Measurements from ENCODE around the gene UROS.

DNA sequence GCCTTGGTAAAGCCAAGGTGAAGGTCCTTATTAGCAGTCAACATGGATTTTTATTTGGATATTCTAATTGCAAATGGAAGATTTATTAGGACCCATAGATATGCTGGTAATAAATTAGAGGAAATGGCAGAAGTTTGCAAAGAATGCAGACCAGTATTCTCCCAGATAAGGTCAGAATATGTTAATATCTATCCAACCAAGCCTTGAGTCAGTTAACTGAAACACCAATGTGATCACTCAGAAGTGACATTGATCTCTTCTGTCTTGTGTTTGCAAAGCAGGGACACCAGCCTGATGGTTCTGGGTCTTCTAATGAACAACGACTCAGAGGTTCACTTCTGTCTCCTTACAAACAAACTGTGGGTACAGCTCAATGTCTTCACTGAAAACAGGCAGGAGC lies 21.5 kb downstream of the UROS start:
- TF ChIP-seq, protein P1, sequence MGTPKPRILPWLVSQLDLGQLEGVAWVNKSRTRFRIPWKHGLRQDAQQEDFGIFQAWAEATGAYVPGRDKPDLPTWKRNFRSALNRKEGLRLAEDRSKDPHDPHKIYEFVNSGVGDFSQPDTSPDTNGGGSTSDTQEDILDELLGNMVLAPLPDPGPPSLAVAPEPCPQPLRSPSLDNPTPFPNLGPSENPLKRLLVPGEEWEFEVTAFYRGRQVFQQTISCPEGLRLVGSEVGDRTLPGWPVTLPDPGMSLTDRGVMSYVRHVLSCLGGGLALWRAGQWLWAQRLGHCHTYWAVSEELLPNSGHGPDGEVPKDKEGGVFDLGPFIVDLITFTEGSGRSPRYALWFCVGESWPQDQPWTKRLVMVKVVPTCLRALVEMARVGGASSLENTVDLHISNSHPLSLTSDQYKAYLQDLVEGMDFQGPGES (IDR thresholded peaks at IDR 0.05) = no peak
- TF ChIP-seq EP300 (IDR thresholded peaks at IDR 0.05; ENCODE audit: borderline replicate concordance in 1 of 2, control insufficient read depth in 1 of 2, low read depth in 2 of 2, low read length in 2 of 2) (no peak), NR2C2 (IDR thresholded peaks at IDR 0.05; ENCODE audit: borderline replicate concordance, control insufficient read depth, insufficient read length, low read depth) (no peak), RAD21 (IDR thresholded peaks at IDR 0.05; ENCODE audit: insufficient read depth, low read depth, low read length) (no peak), BCL11A (IDR thresholded peaks at IDR 0.05; ENCODE audit: low read depth, low read length) (no peak), CHD2 (IDR thresholded peaks at IDR 0.05; ENCODE audit: borderline replicate concordance, low read depth, low read length) (no peak), JUND (IDR thresholded peaks at IDR 0.05; ENCODE audit: low read depth, low read length) (no peak), SREBF2 (IDR thresholded peaks at IDR 0.05; ENCODE audit: low read length) (no peak), ZSCAN29 (IDR thresholded peaks at IDR 0.05) (no peak), BRCA1 (IDR thresholded peaks at IDR 0.05; ENCODE audit: low read depth, low read length) (no peak)
- TF ChIP-seq, protein P2, sequence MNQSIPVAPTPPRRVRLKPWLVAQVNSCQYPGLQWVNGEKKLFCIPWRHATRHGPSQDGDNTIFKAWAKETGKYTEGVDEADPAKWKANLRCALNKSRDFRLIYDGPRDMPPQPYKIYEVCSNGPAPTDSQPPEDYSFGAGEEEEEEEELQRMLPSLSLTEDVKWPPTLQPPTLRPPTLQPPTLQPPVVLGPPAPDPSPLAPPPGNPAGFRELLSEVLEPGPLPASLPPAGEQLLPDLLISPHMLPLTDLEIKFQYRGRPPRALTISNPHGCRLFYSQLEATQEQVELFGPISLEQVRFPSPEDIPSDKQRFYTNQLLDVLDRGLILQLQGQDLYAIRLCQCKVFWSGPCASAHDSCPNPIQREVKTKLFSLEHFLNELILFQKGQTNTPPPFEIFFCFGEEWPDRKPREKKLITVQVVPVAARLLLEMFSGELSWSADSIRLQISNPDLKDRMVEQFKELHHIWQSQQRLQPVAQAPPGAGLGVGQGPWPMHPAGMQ (IDR thresholded peaks at IDR 0.05; ENCODE audit: borderline replicate concordance) = no peak

All from GM12878 (cell line).